Measurements from ENCODE around the gene THSD4.
"Not testable (repeated sequence)": the region's sequence is repeated elsewhere in the genome, so short reads cannot be mapped to it uniquely, and the experiment has no call there.

THSD4 gene

GRCh38 chr15:71295603-71296314, 180.5 kb downstream of the THSD4 start:
- no peak for DNase-seq (ENCODE audit: low read depth, low spot score)
- H3K4me3 ChIP-seq (ENCODE audit: low read length): no peak overlapping the region

DNA sequence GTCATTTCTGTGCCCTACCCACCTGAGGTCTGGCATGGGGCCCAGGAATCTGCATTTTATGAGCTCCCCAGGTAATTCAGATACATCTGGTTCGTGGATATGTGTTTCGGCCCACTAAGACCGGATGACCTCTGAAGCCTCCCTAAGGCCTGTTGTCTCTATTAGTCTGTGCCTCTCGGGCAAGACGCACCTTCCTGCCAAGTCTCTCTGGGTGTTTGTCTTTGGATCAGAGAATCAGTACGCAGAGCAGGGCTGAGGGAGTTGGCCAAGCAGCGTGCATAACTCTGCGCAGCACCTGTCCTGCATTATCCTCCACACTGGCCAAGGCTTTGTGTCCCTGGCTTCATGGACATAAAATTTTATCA, 181.0 kb downstream of the THSD4 start:
- H3K4me3 ChIP-seq (ENCODE audit: low read length): no peak overlapping the region
- DNase-seq (ENCODE audit: low read depth, low spot score): no peak

GRCh38 chr15:71301958-71302621, 186.8 kb downstream of the THSD4 start:
- DNase-seq (ENCODE audit: low read depth, low spot score): no peak
- no peak overlapping the region for H3K4me3 ChIP-seq (ENCODE audit: low read length)

DNA sequence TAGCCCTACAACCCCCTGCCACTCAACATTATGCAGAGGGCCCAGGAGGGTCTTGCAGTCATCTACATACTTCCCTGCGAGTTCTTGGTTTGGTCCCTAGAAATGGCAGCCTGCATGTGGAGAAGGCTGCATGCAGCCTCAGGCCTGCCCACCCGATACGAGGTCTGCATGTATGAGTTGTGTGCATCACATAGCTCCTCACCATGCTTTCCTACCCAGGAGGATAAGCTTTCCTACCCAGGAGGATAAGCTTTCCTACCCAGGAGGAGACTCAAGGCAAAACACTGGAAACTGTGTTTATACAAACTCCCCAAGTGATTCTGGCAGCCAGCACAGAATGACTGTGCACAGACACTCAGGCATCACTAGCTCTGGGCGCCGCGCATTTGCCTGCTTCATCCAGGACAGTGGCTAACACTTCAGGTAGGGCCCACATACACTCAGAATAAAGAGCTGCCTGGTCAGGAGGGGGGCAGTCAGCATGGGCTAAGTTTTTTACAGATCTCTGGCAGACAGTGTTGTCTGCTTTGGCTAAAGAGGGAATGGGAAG, 187.7 kb downstream of the THSD4 start:
- DNase-seq (ENCODE audit: low read depth, low spot score): no peak

DNA sequence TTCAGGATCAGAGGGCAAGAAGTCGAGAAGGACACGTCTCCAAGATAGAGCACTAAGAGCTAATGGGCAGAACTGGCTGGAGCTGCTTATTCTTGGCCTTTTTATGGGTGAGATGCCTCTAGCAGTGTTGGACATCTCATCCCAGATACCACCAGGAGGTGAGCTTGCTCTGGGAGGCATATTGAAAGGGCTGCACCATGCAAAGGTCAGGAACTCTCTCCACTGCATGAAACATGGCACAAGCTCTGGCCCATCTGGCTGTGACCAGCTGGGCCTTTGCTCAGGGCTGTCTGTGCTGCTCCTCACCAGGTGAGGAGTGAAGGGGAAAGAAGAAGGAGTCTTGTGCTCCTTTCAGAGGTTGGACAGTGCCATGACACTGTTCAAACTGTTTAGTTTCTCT, 188.7 kb downstream of the THSD4 start:
- no peak overlapping the region for H3K4me3 ChIP-seq (ENCODE audit: low read length)
- DNase-seq (ENCODE audit: low read depth, low spot score): no peak

More for the DNA sequence above, 187.7 kb downstream of the THSD4 start:
- no peak overlapping the region for H3K4me3 ChIP-seq (ENCODE audit: low read length)

DNA sequence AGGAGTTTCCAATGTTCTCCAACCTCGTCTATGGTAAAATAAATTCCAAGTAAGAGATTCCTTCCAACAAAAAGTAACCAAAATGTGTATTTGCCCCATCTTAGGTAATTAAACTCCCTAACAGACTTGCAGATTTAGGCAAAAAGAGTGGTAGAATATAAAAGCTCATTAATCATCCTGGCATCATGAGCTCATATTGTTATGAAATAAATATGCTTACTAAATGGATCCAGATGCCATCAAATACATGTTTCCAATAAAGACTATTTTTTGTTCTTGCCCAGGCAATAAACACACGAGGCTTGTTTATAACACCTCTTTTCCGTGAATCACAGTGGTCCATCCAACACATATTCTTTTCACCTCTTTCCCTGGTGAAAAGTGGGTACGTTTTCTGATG, 189.4 kb downstream of the THSD4 start:
- H3K4me3 ChIP-seq (ENCODE audit: low read length): no peak overlapping the region
- DNase-seq (ENCODE audit: low read depth, low spot score): no peak

GRCh38 chr15:71306538-71306937, 191.3 kb downstream of the THSD4 start:
- no peak for DNase-seq (ENCODE audit: low read depth, low spot score)
- no peak overlapping the region for H3K4me3 ChIP-seq (ENCODE audit: low read length)

DNA sequence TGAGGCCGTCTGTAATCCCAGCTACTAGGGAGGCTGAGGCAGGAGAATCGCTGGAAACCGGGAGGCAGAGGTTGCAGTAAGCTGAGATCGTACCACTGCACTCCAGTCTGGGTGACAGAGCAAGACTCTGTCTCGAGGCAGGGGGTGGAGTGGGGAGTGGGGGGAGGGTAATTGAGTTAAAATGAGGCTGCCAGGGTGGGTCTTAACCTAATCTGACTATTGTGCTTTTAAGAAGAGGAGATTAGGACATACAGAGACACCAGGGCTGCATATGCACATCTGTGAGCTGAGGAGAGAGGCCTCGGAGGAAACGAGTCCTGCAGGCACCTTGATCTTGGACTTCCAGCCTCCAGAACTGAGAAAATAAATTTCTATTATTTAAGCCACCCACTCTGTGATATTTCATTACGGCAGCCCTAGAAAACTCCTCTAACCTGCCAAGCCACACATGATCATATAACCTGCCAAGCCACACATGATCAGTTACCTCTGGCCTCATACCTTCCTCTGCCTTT, 197.0 kb downstream of the THSD4 start:
- DNase-seq (ENCODE audit: low read depth, low spot score): no peak
- H3K4me3 ChIP-seq (ENCODE audit: low read length): no peak overlapping the region

DNA sequence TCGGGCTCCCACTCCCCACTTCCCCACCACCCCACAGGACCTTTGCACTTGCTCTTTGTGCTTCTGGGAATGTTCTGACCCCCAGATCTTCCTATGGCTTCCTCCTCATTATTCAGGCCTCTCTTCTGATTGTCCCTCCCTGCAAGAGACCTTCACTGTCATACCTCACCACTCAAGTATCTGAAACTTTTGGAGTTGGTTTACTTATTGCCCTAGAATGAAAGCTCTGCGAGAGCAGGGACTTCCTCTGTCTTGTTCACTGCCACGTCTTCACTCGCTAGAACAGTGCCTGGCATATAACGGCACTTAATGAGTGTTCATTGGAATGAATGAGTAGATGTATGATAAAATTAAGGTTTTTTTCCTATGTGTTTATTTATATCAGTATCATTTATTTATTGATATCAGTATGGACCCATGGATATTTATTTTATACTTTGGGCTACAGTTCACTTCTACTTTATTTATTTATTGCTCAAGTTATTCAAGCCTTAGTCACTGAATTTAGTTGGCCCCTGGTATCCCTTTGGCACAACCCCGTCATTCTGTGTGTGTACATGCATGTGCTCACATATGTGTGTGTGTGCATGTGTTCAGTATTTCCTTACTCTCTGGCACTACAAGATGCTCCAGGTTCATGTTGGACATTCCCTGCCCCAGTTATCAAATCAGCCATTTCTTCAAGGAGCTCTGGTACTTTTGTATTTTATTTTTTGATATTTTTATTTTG, 197.6 kb downstream of the THSD4 start:
- no peak for DNase-seq (ENCODE audit: low read depth, low spot score)
- H3K4me3 ChIP-seq (ENCODE audit: low read length): no peak overlapping the region

DNA sequence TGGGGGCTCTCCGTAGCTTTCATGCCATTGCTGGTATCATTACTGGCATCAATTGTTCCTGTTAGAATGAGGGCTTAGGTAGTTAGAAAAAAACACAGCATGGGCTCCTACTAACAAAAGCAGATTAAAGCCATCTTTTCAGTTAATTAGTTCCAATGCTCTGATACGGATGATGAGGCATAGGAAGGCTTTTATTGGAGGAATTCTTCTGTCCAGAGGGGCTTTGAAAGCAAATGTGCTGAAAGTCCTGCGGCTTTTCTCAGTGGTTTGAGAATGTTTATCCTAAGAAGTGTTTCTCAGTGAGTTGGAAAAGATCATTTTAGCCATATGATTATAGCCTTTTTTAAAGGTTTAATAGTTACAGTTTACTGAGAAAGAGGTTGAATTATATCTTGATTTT, 198.5 kb downstream of the THSD4 start:
- no peak overlapping the region for H3K4me3 ChIP-seq (ENCODE audit: low read length)
- DNase-seq (ENCODE audit: low read depth, low spot score): no peak

DNA sequence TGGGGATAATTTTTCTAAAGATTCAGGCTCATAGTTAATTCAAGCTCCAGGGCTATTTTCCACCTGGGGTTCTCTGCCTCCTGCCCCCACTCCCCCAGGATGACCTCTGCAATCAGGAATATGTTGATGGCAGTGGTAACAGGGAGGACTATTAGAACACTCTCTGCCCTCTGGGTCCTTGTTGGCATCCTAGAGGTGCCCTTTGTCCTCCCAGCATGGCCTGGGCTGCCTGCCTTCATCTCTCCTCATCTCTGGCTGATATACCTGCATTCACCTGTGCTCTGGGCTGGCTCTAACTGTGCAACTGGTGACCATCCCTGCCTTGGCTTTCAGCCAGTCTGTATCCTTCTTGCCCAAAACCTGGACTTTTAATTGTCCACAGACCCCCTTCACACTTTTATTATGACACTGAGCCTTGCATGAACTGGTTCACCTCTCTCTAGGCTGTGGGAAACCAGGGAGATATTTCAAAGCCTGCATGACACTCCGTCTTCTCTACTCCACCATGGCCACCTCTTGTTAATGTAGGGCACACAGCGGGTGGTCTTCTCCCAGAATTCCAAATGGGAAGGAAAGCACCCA, 199.8 kb downstream of the THSD4 start:
- H3K4me3 ChIP-seq (ENCODE audit: low read length): no peak overlapping the region
- no peak for DNase-seq (ENCODE audit: low read depth, low spot score)

GRCh38 chr15:71316911-71317310, 201.6 kb downstream of the THSD4 start:
- DNase-seq (ENCODE audit: low read depth, low spot score): no peak
- H3K4me3 ChIP-seq (ENCODE audit: low read length): no peak overlapping the region

- H3K4me3 ChIP-seq (ENCODE audit: low read length); DNase-seq (ENCODE audit: low read depth, low spot score): not testable (repeated sequence)
These were observed 204.2 kb downstream of the THSD4 start for GRCh38 chr15:71319424-71319823.

DNA sequence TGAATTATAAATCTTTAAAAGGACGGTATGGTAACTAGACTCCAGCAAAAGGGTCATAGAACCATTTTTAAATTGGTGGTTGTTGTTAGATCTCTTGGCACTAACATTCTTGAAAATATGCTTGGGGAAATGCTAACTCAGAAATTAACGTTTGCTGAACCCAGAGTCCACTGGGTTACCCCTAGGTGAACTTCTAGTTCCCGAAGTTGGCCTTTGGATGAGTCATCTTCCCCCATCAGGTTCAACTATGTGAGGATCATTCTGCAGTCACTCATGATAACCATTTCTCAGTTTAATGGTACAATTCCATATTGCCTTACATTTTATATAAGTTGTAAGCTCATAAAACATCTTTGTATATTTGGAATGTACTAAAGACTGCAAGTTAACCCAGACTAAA, 204.7 kb downstream of the THSD4 start:
- H3K4me3 ChIP-seq (ENCODE audit: low read length): no peak overlapping the region
- no peak for DNase-seq (ENCODE audit: low read depth, low spot score)

DNA sequence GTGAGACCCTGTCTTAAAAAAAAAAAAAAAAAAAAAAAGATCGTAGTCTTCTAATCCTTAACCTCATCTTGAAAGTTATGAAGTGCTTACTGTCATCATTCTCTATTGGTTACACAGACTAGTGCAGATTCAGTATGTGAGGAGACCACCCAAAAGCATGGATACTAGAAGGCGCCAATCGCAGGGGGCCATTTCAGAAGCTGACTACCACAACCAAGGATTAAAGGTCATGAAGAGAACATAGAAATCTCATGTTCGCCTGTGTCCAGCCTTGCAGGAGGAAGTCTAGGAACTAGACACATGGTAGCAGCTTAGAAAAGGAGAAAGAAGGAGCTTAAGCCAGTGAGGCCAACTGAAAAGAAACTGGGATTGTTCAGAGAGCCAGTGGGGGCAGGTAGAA, 207.8 kb downstream of the THSD4 start:
- no peak overlapping the region for H3K4me3 ChIP-seq (ENCODE audit: low read length)
- no peak for DNase-seq (ENCODE audit: low read depth, low spot score)

DNA sequence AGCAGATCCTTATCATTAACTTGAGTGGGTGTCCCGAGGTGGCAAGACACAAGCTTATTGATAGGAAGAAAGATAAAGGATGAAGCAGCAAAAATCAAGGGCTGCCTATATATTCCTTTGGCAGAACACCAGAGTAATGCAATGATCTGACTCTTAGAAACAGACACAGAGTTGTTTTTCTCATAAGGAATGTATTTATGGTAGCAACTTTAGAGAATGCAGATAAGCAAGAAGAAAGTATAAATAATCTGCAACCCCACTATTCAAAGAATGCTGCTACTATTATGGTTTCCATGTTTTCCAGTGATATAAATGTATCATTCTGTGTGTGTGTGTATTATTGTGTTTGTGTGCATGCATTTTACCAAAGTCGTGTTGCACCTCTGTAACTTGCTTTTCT, 208.3 kb downstream of the THSD4 start:
- DNase-seq (ENCODE audit: low read depth, low spot score): no peak
- H3K4me3 ChIP-seq (ENCODE audit: low read length): no peak overlapping the region

GRCh38 chr15:71325481-71325880, 210.2 kb downstream of the THSD4 start:
- no peak overlapping the region for H3K4me3 ChIP-seq (ENCODE audit: low read length)
- no peak for DNase-seq (ENCODE audit: low read depth, low spot score)

DNA sequence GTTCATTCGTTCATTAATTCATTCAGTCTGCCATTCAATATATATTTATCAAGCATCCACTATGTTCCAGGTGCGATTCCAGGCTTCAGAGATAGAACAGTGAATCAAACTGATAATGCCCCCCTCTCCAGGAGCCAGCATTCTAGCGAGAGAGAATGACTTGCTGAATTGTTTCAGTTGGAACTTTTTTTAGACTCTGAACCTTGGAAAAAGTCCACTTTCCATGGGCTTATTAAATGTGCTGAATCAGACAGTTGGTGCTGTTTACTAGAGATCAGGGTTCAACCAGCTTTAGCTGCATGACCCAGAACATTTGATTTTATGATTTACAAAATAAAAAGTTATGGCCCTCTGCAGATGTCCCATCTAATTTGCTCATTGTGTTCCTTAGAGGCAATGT, 213.2 kb downstream of the THSD4 start:
- H3K4me3 ChIP-seq (ENCODE audit: low read length): no peak overlapping the region
- no peak for DNase-seq (ENCODE audit: low read depth, low spot score)

- H3K4me3 ChIP-seq (ENCODE audit: low read length): no peak overlapping the region
- no peak for DNase-seq (ENCODE audit: low read depth, low spot score)
These were observed 213.8 kb downstream of the THSD4 start for GRCh38 chr15:71329041-71329440.

All from Jurkat, Clone E6-1 (cell line).